Stimulated activated naive CD8-positive, alpha-beta T cell treated with anti-CD3 and anti-CD28 coated beads, Interleukin-15, Interleukin-2, amounts not matched to agents 100 ng/mL and 50 ng/mL, for 24 hours (primary cell): ENCODE data around the gene HIVEP3.
"Not testable (repeated sequence)": the region's sequence is repeated elsewhere in the genome, so short reads cannot be mapped to it uniquely, and the experiment has no call there.

Experiments
- H3K27ac Mint-ChIP-seq: one replicate; pipeline ENCODE4 v1.8.0; 2021; ENCODE audit warnings: mild to moderate bottlenecking, mixed read lengths
- H3K27me3 Mint-ChIP-seq: one replicate; pipeline ENCODE4 v1.8.0; 2021; ENCODE audit warnings: mixed read lengths
- H3K36me3 Mint-ChIP-seq: one replicate; pipeline ENCODE4 v1.8.0; 2021; ENCODE audit warnings: low read depth, mixed read lengths
- H3K4me1 Mint-ChIP-seq: one replicate; pipeline ENCODE4 v1.8.0; 2021; ENCODE audit warnings: low read depth, mixed read lengths
- H3K4me3 Mint-ChIP-seq: one replicate; pipeline ENCODE4 v1.8.0; 2021; ENCODE audit warnings: mild to moderate bottlenecking, mixed read lengths
- H3K9me3 Mint-ChIP-seq: one replicate; pipeline ENCODE4 v1.8.0; 2021; ENCODE audit warnings: mixed read lengths

Gene HIVEP3

GRCh38 chr1:41939194-41939593 is 20.5 kb upstream of the HIVEP3 start:
- H3K27ac Mint-ChIP-seq: no peak overlapping the region
- no peaks in the 10 kb centered on the region for H3K27me3 Mint-ChIP-seq
- H3K9me3 Mint-ChIP-seq: peaks cover 11% of the 10 kb centered on the region
- H3K4me1 Mint-ChIP-seq: peaks cover 20% of the 10 kb centered on the region
- no peaks in the 10 kb centered on the region for H3K36me3 Mint-ChIP-seq
- H3K4me3 Mint-ChIP-seq: no peak overlapping the region

DNA sequence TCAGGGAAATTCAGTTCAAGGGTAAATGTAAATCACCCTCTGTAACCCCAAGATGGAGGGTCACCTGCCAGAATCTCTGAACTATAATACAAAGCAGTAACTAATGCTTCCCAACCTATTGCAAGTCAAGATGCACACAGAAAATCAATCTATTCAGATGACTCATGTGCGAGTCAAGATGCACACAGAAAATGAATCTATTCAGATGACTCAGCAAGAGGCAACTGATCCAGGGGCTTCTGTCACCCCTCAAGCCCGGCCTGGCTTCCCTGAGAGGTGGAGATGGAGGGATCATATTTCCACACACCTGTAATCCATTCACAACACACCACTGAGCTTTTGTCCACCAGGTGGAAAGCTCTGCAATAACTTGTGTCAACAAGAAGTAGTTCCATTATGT is 17.4 kb upstream of the HIVEP3 start:
- Mint-ChIP-seq H3K4me3 (no peak overlapping the region), H3K27me3 (peaks cover 5% of the 10 kb centered on the region), H3K27ac (no peak overlapping the region), H3K36me3 (no peaks in the 10 kb centered on the region), H3K4me1 (peaks cover 18% of the 10 kb centered on the region), H3K9me3 (no peaks in the 10 kb centered on the region)

DNA sequence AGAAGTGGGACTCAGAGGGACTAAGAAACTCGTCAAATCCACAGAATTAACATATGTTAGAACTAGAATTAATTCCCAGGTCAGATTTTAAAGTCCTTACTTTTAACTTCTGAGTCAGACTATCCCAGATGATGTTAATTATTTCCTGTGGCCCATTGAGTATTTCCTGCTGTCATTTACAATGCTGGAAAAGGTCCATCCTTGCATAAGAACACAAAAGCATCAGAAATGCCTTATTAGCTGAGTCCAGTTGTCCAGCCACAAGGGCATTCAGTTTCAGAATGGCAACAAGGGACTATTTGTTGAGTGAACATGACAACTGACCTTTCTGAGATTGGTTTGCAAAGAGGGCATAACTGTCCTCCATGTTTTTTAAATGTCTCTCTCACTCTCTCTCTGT is 16.5 kb upstream of the HIVEP3 start:
- H3K27me3 Mint-ChIP-seq: peaks cover 5% of the 10 kb centered on the region
- no peak overlapping the region for H3K4me3 Mint-ChIP-seq
- no peak overlapping the region for H3K27ac Mint-ChIP-seq
- no peaks in the 10 kb centered on the region for H3K36me3 Mint-ChIP-seq
- no peaks in the 10 kb centered on the region for H3K9me3 Mint-ChIP-seq
- H3K4me1 Mint-ChIP-seq: peaks cover 11% of the 10 kb centered on the region

GRCh38 chr1:41933106-41933505 is 14.4 kb upstream of the HIVEP3 start:
- Mint-ChIP-seq H3K4me3 (no peak overlapping the region), H3K27ac (no peak overlapping the region), H3K36me3 (no peaks in the 10 kb centered on the region), H3K27me3 (peaks cover 5% of the 10 kb centered on the region), H3K9me3 (no peaks in the 10 kb centered on the region), H3K4me1 (peaks cover 8% of the 10 kb centered on the region)

DNA sequence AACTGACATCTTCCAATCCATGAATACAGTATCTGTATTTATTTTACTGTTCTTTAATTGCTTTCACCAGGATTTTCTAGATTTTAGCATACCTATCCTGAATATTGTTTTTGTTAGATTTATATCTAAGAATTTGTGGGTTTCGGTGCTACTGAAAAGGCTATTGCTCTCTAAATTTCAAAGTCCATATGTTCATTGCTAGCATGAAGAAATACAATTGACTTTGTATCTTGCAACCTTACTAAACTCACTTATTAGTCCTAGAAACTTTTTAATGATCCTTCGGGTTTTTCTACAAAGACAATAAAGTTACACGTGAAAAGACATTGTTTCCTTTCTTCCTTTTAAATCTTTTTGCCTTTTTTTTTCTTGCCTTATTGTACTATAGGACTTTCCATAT is 12.9 kb upstream of the HIVEP3 start:
- peaks cover 8% of the 10 kb centered on the region for H3K4me1 Mint-ChIP-seq
- no peak overlapping the region for H3K4me3 Mint-ChIP-seq
- H3K9me3 Mint-ChIP-seq: no peaks in the 10 kb centered on the region
- peaks cover 5% of the 10 kb centered on the region for H3K27me3 Mint-ChIP-seq
- H3K36me3 Mint-ChIP-seq: no peaks in the 10 kb centered on the region
- H3K27ac Mint-ChIP-seq: no peak overlapping the region

GRCh38 chr1:41927118-41927517 is 8.4 kb upstream of the HIVEP3 start:
- no peaks in the 10 kb centered on the region for H3K27me3 Mint-ChIP-seq
- H3K36me3 Mint-ChIP-seq: no peaks in the 10 kb centered on the region
- no peaks in the 10 kb centered on the region for H3K4me1 Mint-ChIP-seq
- peaks cover 4% of the 10 kb centered on the region for H3K9me3 Mint-ChIP-seq
- no peak overlapping the region for H3K27ac Mint-ChIP-seq
- H3K4me3 Mint-ChIP-seq: no peak overlapping the region

DNA sequence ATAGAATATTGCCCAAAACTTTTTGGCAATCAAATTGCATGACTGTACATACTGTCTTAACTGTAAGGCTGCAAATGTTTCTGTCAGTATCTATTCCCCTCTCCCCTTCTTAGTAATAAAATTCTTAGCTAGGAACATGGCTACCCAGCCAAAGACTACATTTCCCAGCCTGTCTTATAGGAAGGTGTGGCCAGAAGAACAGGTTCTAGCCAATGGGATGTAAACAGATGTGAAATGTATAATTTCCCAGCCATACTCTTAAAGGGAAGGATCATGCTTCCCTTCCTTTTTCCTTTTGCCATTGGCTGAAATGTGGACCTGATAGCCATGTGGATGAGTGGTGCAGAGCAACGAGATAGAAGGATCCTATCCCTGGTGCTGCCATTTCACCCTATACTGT is 7.0 kb upstream of the HIVEP3 start:
- Mint-ChIP-seq H3K27me3 (no peaks in the 10 kb centered on the region), H3K36me3 (no peaks in the 10 kb centered on the region), H3K9me3 (peaks cover 12% of the 10 kb centered on the region), H3K4me1 (peaks cover 3% of the 10 kb centered on the region), H3K27ac (no peak overlapping the region), H3K4me3 (no peak overlapping the region)

- Mint-ChIP-seq H3K27ac (no peak overlapping the region), H3K36me3 (no peaks in the 10 kb centered on the region), H3K9me3 (peaks cover 12% of the 10 kb centered on the region), H3K27me3 (no peaks in the 10 kb centered on the region), H3K4me3 (no peak overlapping the region), H3K4me1 (peaks cover 11% of the 10 kb centered on the region)
Measured at GRCh38 chr1:41924911-41925310, 6.2 kb upstream of the HIVEP3 start.

- not testable (repeated sequence) for H3K27ac Mint-ChIP-seq, H3K4me3 Mint-ChIP-seq, H3K27me3 Mint-ChIP-seq, H3K36me3 Mint-ChIP-seq
- H3K9me3 Mint-ChIP-seq: peaks cover 12% of the 10 kb centered on the region
- peaks cover 45% of the 10 kb centered on the region for H3K4me1 Mint-ChIP-seq
Measured at GRCh38 chr1:41921271-41921670, 2.5 kb upstream of the HIVEP3 start.

DNA sequence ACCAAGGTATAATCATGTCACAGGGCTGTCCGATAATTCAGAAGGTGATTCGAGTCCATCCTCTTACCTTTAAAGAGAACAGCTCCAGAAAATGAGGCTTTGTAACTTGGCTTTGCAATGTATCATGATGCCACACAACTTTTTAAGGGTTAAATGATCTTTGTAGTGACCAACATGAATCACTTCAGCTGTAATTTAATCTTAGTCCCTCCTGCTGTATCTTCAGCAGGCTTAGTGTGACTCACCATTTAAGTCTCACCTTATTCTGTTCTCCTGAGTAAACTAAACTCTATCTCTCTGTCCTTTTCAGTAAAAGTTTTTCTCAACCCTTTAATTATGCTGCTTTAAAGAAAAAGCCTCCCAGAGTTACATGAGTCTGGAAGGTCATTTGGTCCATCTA is 1.9 kb upstream of the HIVEP3 start:
- H3K4me1 Mint-ChIP-seq: peaks cover 51% of the 10 kb centered on the region
- H3K27ac Mint-ChIP-seq: peak overlapping the region; percentile 15
- H3K36me3 Mint-ChIP-seq: no peaks in the 10 kb centered on the region
- H3K9me3 Mint-ChIP-seq: peaks cover 12% of the 10 kb centered on the region
- no peak overlapping the region for H3K4me3 Mint-ChIP-seq
- peaks cover 5% of the 10 kb centered on the region for H3K27me3 Mint-ChIP-seq

DNA sequence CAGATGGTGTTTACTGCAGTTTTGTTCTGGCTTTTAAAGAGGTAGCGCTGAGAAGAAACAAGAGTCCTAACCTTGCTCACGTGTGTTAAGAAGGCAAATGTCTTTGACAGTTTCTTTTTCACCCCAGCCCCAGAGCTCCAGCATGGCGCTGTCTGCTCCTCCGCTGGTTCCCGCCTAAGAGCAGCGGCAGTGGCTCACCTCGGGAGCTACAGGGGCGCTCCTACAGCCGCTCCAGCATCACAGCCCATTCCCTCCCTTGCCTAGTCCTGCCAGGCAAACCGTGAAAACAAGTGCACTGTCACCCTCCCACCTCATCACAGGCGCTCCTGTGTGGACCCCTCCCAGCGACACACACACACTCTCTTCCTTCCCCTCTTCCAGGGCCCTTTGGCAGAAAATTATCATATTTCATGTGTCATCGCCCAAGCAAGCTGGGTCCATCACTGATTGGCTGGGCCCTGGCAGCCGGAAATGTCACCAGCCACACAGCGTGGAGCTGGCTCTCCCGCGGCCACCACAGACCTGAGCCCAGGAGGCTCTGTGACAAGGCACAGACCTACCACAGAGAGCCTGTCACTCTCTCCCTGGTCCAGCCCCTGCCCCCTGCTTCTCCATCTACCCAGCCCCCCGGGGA is 1.2 kb upstream of the HIVEP3 start:
- Mint-ChIP-seq H3K4me1 (peaks cover 59% of the 10 kb centered on the region), H3K27me3 (peaks cover 5% of the 10 kb centered on the region), H3K9me3 (peaks cover 12% of the 10 kb centered on the region), H3K27ac (peak overlapping the region; percentile 88), H3K36me3 (no peaks in the 10 kb centered on the region), H3K4me3 (peak overlapping the region; percentile 89)

GRCh38 chr1:41919131-41919530 is 409 bp upstream of the HIVEP3 start:
- peaks cover 66% of the 10 kb centered on the region for H3K4me1 Mint-ChIP-seq
- peaks cover 5% of the 10 kb centered on the region for H3K27me3 Mint-ChIP-seq
- H3K9me3 Mint-ChIP-seq: peaks cover 12% of the 10 kb centered on the region
- peak overlapping the region; percentile 53 for H3K27ac Mint-ChIP-seq
- no peaks in the 10 kb centered on the region for H3K36me3 Mint-ChIP-seq
- H3K4me3 Mint-ChIP-seq: peak overlapping the region; percentile 89

DNA sequence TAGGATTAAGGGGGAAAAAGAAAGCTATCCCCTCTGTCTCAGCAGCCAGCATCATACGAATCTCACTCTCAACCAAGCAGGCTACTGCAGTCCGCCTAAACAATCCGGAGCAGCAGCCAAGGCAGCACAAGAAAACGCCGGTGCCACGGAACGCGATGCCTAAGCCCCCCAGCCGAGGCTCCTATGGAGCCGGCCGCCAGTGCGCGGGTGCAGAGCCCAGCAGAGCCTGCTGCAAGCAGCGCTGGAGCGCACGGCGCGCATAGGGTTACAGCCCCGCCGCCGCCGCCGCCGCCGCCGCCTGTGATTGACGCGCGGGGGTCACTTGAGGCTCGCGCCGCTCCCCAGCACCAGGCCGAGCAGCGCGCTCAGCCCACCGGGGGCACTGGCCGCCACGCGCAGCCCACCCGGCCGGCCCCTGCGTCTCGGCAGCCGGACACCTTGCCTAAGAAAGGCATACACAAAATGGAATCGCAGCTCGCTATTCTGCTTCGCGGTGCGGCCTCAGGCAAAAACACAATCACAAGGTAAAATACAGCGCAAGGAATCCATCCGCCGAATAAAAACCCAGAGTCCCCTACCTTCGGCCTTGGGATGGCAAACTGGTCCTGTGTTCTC is 780 bp downstream of the HIVEP3 start:
- H3K27me3 Mint-ChIP-seq: peaks cover 5% of the 10 kb centered on the region
- peaks cover 69% of the 10 kb centered on the region for H3K4me1 Mint-ChIP-seq
- no peak overlapping the region for H3K27ac Mint-ChIP-seq
- H3K4me3 Mint-ChIP-seq: peak overlapping the region; percentile 77
- H3K9me3 Mint-ChIP-seq: peaks cover 8% of the 10 kb centered on the region
- H3K36me3 Mint-ChIP-seq: no peaks in the 10 kb centered on the region

- H3K4me1 Mint-ChIP-seq: peaks cover 69% of the 10 kb centered on the region
- peaks cover 5% of the 10 kb centered on the region for H3K27me3 Mint-ChIP-seq
- no peak overlapping the region for H3K27ac Mint-ChIP-seq
- no peaks in the 10 kb centered on the region for H3K36me3 Mint-ChIP-seq
- peak overlapping the region; percentile 77 for H3K4me3 Mint-ChIP-seq
- H3K9me3 Mint-ChIP-seq: peaks cover 8% of the 10 kb centered on the region
Measured at GRCh38 chr1:41917076-41917475, 1.6 kb downstream of the HIVEP3 start.

DNA sequence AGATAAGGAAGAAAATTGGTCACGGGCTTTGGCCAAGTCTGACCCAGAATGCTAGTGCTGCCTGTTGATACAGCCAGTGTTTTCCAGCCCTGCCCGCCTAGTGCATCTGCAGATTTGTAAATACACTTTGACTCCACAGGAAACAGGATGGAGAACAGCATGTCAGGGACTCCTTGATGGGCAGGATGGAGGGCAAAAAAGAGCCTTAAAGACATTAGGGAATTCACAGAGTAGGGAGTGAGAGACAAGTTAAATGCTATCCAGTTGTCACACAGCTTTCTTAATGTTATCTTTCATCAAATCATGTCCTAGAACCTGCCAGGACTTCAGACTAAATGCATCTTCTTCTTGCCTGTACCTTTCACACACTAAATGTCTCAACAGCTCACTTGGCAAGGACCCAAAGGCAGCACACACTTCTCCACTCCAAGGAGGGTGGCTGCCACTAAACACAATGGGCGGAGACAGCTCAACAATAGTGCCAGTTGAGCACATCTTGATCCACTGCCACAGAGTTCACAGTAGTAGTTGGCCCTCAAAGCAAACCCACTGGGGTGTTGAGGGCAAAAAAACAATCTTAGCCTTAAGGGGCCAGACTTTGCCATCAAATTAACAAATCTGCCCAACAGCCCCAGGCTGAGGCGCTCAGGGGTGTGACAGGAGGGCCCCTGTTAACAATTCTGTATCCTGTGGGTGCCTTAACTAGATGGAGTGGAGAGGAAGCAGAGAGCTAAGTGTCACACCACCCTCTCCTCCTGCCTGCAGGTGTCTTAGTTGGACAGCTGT is 2.7 kb downstream of the HIVEP3 start:
- Mint-ChIP-seq H3K4me1 (peaks cover 69% of the 10 kb centered on the region), H3K27me3 (peaks cover 5% of the 10 kb centered on the region), H3K4me3 (no peak overlapping the region), H3K36me3 (no peaks in the 10 kb centered on the region), H3K27ac (peak overlapping the region; percentile 42), H3K9me3 (peaks cover 2% of the 10 kb centered on the region)
